NCI-H2227 (cell line): ENCODE measurements around the gene GID8.

ENCODE experiments used
- DNase-seq: peaks from one replicate; lab custom pipeline; 2025; ENCODE audit not compliant: unreplicated experiment; lab: John Stamatoyannopoulos, UW

GID8 gene

DNA sequence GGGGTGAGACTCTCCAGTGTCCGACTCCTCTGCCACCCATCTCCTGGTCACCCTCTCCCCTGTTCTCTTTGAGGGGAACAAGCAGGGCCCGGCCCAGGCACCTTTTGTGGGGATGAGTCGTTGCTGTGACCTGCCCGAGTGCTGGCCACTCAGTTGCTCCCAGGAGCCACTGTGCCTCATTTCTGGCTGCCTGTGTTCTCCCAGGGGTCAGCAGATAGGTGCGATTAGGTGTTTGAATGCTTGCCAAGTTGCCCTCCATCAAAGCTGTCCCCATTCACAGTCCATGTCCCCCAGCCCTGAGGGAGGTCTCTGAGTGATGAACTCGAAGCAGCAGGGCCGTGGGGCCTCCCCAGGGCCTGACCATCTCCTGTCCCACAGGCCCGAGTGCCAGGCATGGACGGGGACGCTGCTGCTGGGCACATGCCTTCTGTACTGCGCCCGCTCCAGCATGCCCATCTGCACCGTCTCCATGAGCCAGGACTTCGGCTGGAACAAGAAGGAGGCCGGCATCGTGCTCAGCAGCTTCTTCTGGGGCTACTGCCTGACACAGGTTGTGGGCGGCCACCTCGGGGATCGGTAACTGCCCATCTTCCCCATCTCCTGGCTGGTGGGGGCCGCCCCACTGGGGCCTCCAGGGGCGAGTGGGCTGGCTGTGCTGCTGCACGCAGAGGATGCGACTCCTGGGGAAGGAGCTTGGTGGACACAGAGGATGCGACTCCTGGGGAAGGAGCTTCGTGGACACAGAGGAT is 18.6 kb downstream of the GID8 start:
- DNase-seq = no peak

DNA sequence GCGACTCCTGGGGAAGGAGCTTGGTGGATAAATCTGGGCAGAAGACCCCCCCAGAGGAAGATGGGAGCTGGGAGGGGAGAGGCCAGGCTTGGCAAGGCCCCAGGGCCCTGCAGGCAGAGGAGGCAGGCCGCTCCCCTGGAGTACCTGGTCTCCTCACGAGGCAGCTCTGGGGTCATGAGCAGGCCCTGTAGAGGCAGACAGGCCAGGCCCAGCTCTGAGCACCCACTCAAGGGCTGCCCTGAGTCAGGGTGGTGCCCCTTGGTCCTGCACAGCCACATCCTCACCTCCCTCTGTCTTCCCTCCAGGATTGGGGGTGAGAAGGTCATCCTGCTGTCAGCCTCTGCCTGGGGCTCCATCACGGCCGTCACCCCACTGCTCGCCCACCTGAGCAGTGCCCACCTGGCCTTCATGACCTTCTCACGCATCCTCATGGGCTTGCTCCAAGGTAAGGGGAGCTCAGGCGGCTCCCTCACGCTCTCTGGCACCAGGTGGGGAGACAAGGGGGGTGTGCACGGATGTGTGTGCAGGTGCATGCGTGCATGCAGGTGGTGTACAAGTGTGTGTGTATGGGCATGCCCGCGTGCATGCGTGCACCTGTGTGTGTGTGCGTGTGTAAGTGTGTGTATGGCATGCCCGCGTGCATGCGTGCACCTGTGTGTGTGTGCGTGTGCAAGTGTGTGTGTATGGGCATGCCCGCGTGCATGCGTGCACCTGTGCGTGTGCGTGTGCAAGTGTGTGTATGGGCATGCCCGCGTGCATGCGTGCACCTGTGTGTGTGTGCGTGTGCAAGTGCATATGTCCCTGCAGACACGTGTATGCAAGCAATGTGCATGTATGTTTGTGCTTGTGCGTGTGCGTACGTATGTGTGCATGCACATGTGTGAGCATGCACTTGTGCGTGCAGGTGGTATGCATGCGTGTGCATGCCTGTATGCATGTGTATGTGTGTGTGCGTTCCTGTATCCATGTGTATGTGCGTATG is 19.5 kb downstream of the GID8 start:
- no peak for DNase-seq

DNA sequence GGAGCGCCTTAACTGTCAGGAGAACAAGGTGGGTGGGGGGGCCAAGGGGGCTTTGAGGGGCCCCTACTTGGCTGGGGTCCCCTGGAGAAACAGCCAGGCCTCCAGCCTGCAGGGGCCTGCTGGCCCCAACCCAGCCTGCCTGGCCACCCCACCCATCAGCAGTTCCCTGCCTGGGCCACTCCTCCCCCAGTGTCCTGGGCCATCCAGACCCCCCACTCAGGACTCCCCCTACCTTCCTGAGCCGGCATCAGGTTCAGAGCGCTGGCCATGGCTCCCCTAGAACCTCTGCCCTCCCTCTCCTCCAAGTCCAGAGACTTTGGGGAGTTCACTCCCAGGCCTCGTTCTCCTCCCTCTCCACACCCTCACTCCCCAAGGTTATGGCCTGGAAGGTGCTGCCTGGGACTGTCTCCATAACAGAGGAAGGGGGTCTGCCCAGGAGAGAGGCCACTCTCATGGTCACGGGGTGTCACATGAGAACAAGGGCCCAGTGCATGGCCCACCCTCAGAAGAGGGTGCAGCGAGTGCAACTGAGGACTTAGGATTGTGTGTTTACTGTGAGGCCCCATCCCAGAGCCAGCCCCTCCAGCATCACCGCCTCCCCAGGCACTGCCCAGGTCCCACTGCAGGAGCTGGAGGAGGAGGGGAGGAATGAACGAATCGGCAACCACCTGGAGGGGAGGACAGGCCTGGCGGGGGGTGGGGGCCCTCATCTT is 20.6 kb downstream of the GID8 start:
- DNase-seq = no peak

DNA sequence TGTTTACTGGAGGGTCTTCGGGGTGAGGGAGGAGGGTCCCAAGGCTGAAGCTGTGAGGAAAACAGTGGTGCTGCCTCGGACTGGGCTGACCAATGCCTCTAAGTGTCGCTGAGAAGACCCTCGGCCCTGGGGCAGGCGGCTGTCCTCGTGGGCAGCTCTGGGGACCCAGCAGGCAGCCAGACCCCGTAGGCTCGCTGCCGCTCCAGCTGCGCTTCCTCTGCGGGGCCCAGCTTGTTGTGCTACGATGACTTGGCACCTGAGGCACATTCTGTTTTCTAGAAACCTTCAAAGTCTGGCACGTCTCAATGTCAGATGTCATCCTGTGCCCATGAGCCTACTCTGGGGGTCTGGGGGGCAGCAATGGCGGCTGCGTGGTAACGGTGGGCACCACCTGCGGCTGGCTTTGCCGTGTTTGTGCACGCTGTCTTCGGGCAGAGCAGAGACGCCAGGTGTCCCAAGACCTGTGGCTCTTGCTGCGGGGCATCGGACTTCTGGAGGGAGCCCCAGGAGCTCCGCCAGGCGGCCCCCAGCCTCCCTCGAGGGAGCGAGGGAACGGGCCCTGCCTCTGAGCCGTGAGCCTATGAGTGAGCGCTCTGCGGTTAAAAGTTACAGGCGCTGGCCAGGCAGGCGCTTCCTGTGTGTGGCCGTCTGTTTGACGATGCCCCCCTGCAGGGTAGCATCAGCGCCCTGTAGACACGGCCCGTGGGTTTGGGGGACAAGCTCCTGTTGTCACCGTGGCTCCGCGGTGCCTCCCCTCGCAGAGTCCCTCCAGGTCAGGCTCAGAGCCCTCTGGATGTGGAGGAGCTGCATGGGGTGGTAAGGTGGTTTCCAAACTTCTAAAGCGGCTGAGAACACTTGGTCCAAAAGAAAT is 21.4 kb downstream of the GID8 start:
- no peak for DNase-seq

DNA sequence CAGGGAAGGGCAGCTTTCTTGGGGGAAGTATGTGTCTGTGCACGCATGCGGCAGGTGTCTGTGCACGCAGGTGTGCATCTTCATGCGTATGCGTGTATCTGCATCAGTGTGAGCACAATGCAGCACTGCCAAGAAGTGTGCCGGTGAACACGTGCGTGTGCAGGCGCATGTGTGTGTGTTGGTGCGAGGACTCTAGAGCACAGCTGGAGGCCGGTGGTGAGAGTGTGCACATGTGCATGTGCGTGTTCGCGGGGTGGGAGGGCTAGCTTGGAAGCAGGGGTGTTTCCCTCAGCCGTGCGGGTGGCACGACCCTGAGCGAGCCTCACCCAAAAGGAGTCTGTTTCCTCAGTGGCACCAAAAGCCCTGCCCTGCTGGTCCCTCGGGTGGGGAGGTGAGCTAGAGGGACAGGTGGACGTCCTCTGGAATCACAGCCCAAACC is 22.1 kb downstream of the GID8 start:
- DNase-seq = no peak

DNA sequence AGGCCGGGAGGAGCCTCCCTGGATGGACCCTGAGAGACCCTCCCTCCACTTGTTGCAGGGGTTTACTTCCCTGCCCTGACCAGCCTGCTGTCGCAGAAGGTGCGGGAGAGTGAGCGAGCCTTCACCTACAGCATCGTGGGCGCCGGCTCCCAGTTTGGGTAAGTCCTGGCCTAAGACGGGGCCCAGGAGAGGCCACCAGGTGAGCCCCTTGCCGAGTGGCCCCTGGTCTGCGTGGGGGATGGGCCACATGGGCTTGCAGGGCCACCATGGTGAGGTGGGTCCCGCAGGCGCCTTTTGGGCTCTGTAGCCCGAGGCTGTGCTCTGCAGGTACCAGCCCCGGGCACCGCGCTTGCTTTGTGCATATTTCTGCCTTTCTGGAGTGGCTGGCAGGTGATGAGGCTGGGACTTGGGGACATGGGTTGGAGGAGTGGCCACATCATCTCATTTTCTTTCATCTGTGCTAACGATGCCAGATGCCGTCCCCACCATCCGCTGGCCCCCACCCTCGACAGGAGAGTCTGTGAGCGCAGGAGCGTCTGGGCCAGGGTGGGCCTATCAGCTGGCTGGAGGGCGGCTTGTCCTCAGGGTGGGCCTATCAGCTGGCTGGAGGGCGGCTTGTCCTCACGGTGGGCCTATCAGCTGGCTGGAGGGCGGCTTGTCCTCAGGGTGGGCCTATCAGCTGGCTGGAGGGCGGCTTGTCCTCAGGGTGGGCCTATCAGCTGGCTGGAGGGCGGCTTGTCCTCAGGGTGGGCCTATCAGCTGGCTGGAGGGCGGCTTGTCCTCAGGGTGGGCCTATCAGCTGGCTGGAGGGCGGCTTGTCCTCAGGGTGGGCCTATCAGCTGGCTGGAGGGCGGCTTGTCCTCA is 22.7 kb downstream of the GID8 start:
- DNase-seq = peak; percentile 77

DNA sequence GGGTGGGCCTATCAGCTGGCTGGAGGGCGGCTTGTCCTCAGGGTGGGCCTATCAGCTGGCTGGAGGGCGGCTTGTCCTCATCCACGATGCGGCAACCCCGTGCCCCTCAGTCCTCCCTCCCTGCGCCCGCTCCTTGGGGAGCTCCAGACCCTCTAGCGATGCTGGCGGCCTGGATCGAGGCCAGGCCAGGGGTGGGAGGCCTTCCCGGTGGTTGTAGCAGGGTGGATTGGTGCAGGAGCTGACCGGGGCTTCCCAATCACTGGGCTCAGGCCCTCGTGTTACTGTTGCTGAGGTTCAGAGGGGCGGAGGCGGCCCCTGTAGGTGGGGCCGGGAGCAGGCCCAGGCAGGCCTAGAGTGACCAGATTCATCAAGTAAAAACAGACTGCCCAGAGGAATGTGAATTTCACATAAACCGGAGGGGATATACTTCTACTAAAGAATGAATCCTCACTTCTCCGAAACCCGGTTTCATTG is 23.4 kb downstream of the GID8 start:
- DNase-seq = peak; percentile 65

DNA sequence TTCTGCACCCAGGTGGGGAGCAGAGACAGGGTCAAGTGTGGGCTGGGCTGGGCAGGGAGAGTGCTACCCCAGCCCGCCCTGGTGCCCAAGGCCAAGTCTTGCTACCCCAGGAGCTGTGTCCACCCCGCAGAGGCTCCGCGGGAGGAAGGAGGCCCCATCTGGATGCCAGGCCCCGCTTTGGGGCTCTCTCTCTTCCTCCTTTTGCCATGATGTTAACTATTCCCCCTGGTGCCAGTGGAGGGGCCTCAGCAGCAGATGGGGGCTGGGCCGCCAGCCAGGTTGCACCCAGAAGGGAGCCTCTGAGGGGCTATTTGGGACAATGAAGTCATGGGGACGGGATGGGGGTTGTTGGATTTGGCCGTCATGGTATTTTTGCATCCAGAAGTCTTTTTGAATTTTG is 23.9 kb downstream of the GID8 start:
- DNase-seq = no peak

DNA sequence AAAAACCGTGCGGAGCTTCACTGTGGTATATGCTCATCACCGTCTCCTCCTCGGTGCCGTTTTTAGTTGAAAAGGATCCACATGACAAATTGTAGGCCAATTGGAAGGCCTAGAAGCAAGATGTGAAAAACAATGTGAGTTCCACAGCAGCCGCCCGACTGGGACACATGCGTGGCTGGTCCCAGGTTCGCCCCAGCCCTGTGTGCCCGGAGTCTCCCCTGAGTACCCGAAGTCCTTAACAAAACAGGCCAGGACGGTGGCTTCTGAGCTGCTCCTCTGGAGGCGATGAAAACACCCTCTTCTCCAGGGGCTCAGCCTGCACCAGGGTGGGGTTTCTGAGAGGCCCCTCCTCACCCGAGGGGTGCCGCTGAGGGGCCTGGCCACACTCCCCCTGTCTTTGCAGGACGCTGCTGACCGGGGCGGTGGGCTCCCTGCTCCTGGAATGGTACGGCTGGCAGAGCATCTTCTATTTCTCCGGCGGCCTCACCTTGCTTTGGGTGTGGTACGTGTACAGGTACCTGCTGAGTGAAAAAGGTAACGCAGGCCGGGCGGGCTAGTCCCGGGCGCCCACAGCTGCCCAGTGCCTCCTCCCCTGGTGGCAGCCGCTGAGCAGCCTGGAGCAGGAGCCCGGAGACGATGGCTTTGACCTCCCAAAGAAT is 24.4 kb downstream of the GID8 start:
- DNase-seq = no peak

DNA sequence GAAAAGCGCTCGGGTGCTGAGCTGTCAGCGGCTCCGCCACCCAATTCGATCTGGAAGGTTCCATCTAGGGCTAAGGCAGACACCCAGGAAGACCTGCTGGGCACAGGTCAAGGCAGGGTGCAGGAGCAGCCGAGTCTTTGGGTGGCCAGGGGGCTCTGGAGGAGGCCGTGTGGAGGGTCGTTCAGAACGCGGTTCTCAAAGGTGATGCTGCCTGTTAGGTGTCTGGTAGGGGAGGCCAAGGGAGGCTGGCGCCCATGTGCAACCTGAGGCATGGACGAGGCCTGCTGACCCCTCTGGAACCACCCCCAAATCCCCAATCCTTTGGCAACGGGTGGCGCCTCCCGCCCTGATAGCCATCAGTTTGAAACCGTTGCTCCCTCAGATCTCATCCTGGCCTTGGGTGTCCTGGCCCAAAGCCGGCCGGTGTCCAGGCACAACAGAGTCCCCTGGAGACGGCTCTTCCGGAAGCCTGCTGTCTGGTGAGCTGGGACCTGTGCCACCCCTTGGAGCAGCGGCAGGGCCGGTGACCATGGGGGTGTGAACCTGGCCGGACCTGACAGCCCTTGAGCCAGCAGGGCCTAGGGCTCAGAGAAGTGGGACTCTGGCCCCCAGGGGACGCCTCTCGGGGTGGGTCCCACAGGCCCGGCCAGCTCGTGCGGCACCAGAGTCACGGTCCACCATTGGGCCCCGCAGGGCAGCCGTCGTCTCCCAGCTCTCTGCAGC is 25.1 kb downstream of the GID8 start:
- no peak for DNase-seq

DNA sequence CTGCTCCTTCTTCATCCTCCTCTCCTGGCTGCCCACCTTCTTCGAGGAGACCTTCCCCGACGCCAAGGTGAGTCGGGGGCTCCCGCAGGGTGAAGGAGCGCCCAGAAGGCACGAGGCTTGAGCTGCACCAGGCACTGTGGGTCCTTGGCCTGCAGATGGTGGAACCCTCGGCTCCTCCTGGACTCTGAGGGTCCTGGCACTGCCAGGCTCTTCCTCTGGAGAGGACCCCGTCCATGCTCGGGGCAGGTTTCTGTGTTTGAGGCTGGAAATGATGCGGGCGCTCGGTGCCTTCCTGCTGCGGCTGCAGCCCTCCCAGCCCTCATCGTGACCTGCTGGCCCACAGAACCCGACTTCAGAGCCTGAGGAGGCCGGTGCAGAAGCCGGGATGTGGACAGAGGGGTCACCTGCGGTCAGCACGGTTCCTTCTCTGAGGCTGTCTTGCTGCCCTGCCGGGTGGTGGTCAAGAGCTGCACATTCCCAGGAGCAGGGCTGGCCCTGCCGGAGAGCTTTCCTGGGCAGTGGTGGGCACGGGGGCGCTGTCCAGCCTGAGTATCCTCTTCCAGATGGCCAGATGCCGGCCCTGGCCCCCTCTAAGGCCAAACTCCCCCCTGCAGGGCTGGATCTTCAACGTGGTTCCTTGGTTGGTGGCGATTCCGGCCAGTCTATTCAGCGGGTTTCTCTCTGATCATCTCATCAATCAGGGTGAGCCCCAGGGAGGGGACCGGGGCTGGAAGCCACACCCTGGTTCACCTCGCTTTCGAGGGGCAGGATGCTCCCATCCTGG is 25.9 kb downstream of the GID8 start:
- DNase-seq = no peak

DNA sequence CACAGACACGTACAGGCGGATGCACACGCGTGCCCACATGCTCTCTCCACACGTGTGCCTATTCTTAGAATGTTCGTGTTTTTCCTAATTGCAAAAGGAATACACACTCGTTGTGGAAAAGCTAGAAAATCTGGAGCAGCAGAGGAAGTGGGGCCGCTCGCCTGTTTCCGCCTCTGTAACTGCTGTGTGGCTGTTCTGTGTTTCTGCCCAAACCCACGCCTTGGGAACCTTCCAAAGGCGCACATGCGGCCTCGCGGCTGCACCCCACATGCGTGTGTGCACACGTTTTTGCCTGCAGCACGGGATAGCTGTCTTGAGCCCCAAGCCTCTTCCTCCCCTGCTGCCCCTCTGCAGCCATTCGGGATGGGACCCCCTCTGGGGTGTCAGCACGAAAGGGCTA is 26.8 kb downstream of the GID8 start:
- DNase-seq = no peak

DNA sequence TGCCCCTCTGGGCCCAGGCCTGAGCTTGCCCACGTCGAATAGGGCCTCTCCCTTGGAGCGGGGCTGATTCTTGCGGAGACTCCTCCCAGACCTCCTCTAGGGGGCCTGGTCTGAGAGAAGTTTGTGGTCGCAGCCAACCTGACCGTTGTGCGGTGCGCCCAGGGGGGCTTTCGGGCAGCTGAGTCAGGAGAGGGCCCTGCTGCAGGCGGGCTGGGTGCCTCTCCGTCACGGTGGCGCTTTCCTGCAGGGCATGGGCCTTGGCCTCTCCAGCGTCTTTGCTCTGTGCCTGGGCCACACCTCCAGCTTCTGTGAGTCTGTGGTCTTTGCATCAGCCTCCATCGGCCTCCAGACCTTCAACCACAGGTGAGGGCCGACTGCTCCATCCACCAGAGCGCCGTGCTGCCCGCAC is 27.4 kb downstream of the GID8 start:
- no peak for DNase-seq

DNA sequence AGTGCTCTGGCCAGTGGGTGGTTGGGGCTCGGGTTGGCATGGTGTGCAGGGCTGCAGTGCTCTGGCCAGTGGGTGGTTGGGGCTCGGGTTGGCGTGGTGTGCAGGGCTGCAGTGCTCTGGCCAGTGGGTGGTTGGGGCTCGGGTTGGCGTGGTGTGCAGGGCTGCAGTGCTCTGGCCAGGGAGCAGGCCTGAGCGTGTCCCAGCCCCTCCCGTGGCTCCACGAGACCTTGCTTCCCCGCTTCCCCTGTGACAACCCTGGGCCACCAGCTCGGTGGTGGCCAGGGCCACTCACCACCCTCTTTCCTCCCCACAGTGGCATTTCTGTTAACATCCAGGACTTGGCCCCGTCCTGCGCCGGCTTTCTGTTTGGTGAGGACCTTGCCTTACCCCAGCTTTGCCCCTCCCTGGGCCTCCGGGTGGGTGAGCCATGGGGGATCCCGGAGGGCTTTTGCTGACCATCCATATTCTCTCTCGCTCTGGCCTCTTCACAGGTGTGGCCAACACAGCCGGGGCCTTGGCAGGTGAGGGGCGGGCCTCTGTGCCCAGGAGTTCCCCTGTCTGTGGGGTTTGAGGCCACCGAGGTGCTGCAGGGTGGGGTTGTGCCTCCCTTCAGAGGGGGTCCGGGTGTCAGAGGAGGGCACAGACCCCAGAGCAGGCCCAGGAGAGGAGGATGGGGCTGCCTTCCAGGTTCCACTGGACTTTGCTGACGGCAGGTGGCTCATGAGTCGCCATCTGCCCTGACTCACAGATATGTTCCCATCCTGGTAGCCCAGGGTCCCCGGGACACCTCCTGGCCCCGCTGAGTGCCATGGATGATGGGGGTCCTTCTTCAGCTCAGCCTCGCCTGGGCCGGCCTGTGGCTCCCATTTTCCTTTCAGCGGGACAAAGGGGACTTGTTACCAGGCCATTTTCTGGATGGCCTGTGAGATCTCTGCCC is 28.5 kb downstream of the GID8 start:
- DNase-seq = no peak

DNA sequence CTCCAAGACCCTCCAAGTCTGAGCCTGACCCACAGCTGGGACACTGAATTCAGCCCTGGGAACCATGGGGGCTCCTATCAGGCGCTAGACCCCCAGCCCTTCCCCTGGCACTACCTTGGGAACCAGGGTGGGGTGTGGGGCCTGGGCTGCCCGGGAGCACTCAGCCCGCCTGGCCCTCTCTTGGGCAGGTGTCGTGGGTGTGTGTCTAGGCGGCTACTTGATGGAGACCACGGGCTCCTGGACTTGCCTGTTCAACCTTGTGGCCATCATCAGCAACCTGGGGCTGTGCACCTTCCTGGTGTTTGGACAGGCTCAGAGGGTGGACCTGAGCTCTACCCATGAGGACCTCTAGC is 29.2 kb downstream of the GID8 start:
- no peak for DNase-seq

DNA sequence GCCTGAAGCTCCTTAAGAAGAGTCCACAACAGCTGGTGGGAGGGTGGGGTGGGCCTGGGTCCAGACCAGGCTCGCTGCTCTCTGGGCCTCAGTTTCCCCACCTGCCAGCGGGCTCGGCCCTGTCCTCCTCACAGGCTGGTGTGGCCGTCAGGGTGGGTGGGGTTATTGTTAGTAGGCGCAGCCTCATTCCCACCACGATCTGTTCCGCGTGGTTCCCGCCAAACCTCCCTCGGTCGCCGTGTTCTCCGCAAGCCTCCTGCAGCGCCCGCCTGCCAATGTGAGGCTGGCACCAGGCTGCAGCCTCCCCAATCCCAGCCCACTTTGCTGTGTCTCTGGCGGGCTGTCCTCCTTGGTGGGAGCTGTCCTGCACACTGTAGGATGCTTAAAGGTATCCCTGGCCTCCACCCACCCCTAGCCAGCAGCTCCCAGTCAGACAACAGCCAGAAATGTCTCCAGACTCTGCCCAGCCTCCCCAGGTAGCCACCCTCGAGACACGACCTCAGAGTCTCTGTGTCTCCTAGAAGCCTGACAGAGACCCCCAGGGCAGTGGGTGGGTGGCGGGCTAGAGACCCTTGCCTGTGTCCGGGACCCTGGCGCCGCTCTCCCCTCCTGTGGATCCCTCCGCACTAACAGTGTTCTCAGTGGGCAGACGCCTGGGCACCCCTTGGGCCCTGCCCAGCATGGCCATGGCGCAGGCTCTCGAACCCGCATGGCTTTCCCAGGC is 29.8 kb downstream of the GID8 start:
- no peak for DNase-seq
